Measurements from ENCODE around the gene ZSWIM1.
A peak's percentile ranks its signal among the peaks of the same experiment; 100 is the strongest.

ZSWIM1 gene

DNA sequence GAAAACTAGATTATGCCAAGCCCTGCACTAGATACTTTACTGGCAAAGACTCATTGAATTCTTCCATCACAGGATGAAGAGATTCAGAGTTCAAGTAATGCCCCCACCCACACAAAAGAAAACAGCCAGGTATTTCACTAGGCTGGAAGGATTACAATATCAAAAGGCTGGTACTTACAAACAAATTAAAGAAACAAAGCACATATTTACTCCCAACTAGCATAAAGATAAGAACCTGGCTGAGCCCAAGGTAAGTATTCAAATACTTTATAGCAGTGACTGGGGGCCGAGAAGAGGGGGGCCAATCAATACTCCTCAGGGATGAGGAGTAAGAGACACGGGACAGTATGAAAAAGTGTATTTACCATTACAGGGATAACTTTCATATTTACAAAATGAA, 27.5 kb upstream of the ZSWIM1 start:
- Histone ChIP-seq H3K9me3 (no peaks in the 10 kb centered on the region), H3K4me3 (no peak overlapping the region), H3K4me1 (peaks cover 0 to 35% (median 30%) of the 10 kb centered on the region in 4 donors), H3K36me3 (peaks cover 2 to 44% (median 8%) of the 10 kb centered on the region in 3 donors), H3K27ac (no peak overlapping the region), H3K27me3 (no peaks in the 10 kb centered on the region)
- no peak for DNase-seq
- TF ChIP-seq, protein P1, sequence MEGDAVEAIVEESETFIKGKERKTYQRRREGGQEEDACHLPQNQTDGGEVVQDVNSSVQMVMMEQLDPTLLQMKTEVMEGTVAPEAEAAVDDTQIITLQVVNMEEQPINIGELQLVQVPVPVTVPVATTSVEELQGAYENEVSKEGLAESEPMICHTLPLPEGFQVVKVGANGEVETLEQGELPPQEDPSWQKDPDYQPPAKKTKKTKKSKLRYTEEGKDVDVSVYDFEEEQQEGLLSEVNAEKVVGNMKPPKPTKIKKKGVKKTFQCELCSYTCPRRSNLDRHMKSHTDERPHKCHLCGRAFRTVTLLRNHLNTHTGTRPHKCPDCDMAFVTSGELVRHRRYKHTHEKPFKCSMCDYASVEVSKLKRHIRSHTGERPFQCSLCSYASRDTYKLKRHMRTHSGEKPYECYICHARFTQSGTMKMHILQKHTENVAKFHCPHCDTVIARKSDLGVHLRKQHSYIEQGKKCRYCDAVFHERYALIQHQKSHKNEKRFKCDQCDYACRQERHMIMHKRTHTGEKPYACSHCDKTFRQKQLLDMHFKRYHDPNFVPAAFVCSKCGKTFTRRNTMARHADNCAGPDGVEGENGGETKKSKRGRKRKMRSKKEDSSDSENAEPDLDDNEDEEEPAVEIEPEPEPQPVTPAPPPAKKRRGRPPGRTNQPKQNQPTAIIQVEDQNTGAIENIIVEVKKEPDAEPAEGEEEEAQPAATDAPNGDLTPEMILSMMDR (IDR thresholded peaks at IDR 0.05): no peak
- intact Hi-C loops (cut with DNase I; ENCODE audit: low total_unique reads): no loop called here

DNA sequence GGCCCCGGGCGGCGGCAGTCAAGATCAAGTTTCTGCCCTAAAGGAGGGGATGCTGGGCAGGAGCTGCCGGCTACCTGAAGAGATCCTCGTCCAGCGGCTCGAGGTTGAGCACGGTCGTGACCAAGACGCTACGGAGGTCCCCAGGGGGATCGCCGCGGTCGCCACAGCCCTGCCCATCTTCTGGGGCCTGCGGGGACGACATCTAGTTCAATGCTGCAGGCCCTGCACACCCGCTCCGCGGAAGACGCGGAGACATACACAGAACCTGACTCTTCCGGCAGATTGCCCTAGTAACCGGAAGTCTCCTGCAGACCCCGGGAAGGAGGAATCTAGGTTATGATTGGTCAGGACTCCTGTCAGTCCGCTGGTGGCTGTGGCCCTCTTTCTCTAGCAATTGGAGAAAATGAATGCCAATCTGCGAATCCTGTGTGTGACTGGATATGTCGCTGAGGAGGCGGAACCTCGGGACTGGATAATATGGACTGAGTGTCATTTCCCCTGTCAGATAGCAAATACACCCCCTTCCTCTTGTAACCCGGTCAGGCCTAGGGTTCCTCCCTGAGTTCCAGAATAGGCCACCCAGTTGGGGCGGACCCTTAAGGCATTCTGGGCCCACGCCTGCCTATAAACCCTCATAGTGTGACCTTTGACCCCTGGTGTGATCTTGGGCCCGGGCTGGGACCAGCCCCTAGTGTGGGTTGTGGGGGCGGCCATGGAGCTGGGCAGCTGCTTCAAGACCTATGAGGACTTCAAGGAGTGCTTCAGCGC, 23.7 kb upstream of the ZSWIM1 start, which contains the start of the genes ACOT8 and ZSWIM3:
ACOT8 (minus strand) TSS at position 279 of the 768 bp plus-strand sequence; CDS start at position 202, 77 bp downstream.
ZSWIM3 (plus strand) TSS at position 501 of the 768 bp plus-strand sequence; CDS start at position 713, 212 bp downstream.
- Histone ChIP-seq H3K36me3 (peaks cover 0 to 21% (median 4%) of the 10 kb centered on the region in 3 donors), H3K4me3 (peak within 1 kb of the TSS; percentile 63 to 64), H3K9me3 (no peaks in the 10 kb centered on the region), H3K27me3 (no peaks in the 10 kb centered on the region), H3K4me1 (peaks cover 0 to 38% (median 31%) of the 10 kb centered on the region in 4 donors), H3K27ac (peak within 1 kb of the TSS; percentile 68 to 75)
- intact Hi-C loops (cut with DNase I; ENCODE audit: low total_unique reads): no loop called here
- peak; percentile 98 to 99 for DNase-seq
- TF ChIP-seq, protein P1 (IDR thresholded peaks at IDR 0.05): peak in 1 of 2 experiments; percentile 7

DNA sequence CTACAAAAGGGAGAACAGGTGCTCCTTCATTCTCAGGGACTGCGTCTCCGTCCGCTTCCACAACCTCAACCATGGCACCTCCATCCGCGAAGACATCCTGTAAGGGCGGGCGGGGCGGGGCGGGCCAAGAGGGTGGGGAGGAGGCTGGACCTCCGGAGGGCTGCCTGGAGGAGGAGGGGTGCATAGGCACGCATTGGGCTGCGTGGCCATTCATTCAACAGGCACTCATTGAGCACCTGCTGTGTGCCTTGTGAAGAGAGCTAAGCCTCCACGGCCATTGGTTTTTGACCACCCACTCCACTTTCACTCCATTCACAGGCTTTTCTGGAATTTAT, 23.2 kb upstream of the ZSWIM1 start:
- intact Hi-C loops (cut with DNase I; ENCODE audit: low total_unique reads): no loop called here
- no peak for DNase-seq
- peaks cover 0 to 38% (median 31%) of the 10 kb centered on the region in 4 donors for H3K4me1 ChIP-seq
- peak overlapping the region; percentile 63 to 64 for H3K4me3 ChIP-seq
- H3K27ac ChIP-seq: peak overlapping the region; percentile 68 to 75
- H3K36me3 ChIP-seq: peaks cover 0 to 15% (median 4%) of the 10 kb centered on the region in 3 donors
- H3K9me3 ChIP-seq: no peaks in the 10 kb centered on the region
- TF ChIP-seq, protein P1 (IDR thresholded peaks at IDR 0.05): no peak
- H3K27me3 ChIP-seq: no peaks in the 10 kb centered on the region

DNA sequence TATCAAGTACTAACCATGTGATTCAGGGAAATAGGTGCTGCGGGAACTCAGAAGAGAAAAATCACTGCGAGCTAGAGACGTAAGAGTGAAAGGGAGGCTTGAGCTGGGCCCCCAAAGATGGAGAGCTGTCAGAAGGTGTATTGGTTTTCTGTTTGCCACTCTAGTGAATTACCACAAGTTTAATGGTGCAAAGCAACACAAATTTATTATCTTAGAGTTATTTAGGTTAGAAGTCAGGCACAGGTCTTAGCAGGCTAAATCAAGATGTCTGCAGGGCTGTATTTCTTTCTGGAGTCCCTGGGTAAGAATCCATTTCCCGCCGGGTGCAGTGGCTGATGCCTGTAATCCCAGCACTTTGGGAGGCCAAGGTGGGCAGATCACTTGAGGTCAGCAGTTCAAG, 21.1 kb upstream of the ZSWIM1 start:
- Histone ChIP-seq H3K36me3 (no peaks in the 10 kb centered on the region), H3K4me1 (peaks cover 0 to 32% (median 25%) of the 10 kb centered on the region in 4 donors), H3K27me3 (no peaks in the 10 kb centered on the region), H3K27ac (no peak overlapping the region), H3K4me3 (no peak overlapping the region), H3K9me3 (no peaks in the 10 kb centered on the region)
- TF ChIP-seq, protein P1 (IDR thresholded peaks at IDR 0.05): no peak
- DNase-seq: no peak
- intact Hi-C loops (cut with DNase I; ENCODE audit: low total_unique reads): no loop called here

DNA sequence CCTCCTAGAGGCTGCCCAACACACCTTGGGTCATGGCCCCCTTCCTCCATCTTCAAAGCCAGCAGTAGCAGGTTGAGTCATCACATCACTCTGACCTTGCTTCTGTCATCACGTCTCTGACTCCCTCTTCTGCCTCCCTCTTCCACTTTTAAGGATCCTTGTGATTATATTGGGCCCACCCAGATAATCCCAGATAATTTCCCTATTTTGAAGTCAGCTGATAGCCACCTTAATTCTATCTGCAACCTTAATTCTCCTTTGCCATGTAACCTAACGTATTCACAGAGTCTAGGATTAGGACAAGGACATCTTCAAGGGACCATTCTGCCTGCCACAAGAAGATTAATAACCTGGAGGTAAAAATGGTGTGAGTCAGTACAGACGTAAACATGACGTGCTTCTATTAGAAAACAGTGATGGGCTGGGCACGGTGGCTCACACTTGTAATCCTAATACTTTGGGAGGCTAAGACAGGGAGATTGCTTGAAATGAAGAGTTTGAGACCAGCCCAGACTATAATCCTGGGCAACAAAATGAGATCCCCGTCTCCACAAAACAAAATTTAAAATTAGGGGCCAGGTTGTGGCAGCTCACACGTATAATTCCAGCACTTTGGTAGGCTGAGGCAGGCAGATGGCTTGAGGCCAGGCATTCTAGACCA, 20.3 kb upstream of the ZSWIM1 start:
- Histone ChIP-seq H3K36me3 (no peaks in the 10 kb centered on the region), H3K27me3 (no peaks in the 10 kb centered on the region), H3K27ac (no peak overlapping the region), H3K4me3 (no peak overlapping the region), H3K9me3 (no peaks in the 10 kb centered on the region), H3K4me1 (peaks cover 0 to 24% (median 17%) of the 10 kb centered on the region in 4 donors)
- DNase-seq: no peak
- intact Hi-C loops (cut with DNase I; ENCODE audit: low total_unique reads): no loop called here
- TF ChIP-seq, protein P1 (IDR thresholded peaks at IDR 0.05): no peak
